Measurements from ENCODE around the gene SLC37A3. TPM values are rescaled to one million over a fixed set of nuclear protein-coding genes. Genes with fewer than 3 reads are reported as not detected.
"Not testable (repeated sequence)": the region's sequence is repeated elsewhere in the genome, so short reads cannot be mapped to it uniquely, and the experiment has no call there.

SLC37A3 gene
- total and polyA plus RNA-seq, 5 experiments from 2014 or later: 7.3 to 38.3 (median 9.6) TPM

DNA sequence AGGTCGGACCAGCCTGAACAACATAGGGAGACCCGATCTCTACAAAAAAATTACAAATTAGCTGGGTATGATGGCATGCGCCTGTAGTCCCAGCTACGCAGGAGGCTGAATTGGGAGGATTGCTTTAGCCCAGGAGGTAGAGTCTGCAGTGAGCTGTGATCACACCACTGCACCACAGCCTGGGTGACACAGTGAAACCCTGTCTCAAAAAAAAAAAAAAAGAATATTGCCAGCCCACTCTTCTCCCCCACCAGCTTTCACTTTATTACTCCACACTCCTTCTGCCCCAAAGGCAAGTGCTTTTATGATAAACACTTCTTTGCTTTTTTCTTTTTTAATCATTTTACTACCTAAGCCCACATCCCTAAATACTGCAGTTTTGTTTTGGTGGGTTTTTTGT lies 20.3 kb upstream of the SLC37A3 start:
- H3K27me3 Mint-ChIP-seq: no peaks in the 10 kb centered on the region
- peaks cover 0 to 34% (median 14%) of the 10 kb centered on the region in 3 donors for H3K36me3 Mint-ChIP-seq
- peak overlapping the region in 2 of 10 donors; percentile 7 to 47 for H3K27ac Mint-ChIP-seq
- no peaks in the 10 kb centered on the region for H3K9me3 Mint-ChIP-seq
- POLR2A ChIA-PET: interaction anchor here (0.6 to 0.7 kb wide), 2 partner anchors 12 to 14 kb away, joined by 3 to 6 read pairs; no protein-coding TSS in a partner anchor
- ATAC-seq (no peak), DNase-seq (no peak)
- H3K4me3 Mint-ChIP-seq: no peak overlapping the region
- peaks cover 8 to 13% (median 8%) of the 10 kb centered on the region in 4 donors for H3K4me1 Mint-ChIP-seq

DNA sequence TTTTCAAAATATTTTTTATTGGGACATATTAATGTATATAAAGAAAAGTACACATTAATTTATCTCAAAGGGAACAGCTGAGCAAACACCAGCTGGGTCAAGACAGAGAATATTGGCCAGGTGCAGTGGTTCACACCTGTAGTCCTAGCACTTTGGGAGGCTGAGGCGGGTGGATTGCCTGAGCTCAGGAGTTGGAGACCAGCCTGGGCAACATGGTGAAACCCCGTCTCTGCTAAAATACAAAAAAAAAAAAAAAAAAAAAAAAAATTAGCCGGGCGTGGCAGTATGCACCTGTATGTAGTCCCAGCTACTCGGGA lies 19.8 kb upstream of the SLC37A3 start:
- H3K4me1 Mint-ChIP-seq: peaks cover 8 to 13% (median 8%) of the 10 kb centered on the region in 4 donors
- not testable (repeated sequence) for ATAC-seq, DNase-seq, H3K4me3 Mint-ChIP-seq, H3K27me3 Mint-ChIP-seq, H3K9me3 Mint-ChIP-seq
- POLR2A ChIA-PET: interaction anchor here (0.6 to 1.4 kb wide), 3 partner anchors 11 to 60 kb away, joined by 3 to 6 read pairs (median 6); no protein-coding TSS in a partner anchor
- peaks cover 0 to 37% (median 15%) of the 10 kb centered on the region in 3 donors for H3K36me3 Mint-ChIP-seq
- peak overlapping the region in 5 of 10 donors; percentile 43 to 81 (median 51) for H3K27ac Mint-ChIP-seq

DNA sequence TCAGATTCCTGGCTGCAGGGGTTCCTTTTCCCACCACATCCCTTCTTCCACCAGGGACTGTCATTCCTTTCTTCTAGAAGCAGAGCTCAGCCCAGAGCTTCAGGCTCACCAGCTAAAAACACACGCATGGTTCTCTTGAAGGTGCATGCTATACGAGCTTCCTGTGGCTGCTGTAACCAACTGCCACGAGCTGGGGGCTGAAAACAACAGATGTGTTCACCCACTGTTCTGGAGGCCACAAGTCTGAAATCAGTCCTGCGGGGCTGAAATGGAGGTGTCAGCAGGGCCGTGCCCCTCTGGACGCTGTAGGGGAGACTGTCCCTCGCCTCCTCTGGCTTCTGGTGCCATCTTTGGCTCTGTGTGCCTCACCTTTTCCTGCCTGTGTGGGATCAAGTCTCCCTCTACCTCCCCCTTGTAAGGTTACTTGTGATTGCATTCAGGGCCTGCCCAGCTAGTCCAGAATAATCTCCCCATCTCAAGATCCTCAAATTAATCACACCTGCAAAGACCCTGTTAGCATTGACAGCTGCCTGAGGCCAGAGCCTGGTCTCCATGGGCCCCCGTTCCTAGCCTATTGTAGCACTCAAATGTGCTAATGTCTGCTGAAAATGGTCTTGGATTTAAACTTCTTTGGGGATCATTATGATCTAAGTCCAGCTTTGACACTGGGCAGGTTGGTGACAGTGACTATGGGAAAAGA lies 19.3 kb upstream of the SLC37A3 start:
- peak in 2 of 10 donors; percentile 18 to 27 for DNase-seq
- H3K27me3 Mint-ChIP-seq: no peaks in the 10 kb centered on the region
- peak overlapping the region in 8 of 10 donors; percentile 15 to 87 (median 50) for H3K27ac Mint-ChIP-seq
- ATAC-seq: peak; percentile 42 to 70
- peaks cover 8 to 13% (median 8%) of the 10 kb centered on the region in 4 donors for H3K4me1 Mint-ChIP-seq
- peaks cover 0 to 39% (median 16%) of the 10 kb centered on the region in 3 donors for H3K36me3 Mint-ChIP-seq
- H3K4me3 Mint-ChIP-seq: peak overlapping the region in 2 of 10 donors; percentile 26 to 56
- H3K9me3 Mint-ChIP-seq: no peaks in the 10 kb centered on the region
- POLR2A ChIA-PET: interaction anchor here (0.6 to 1.4 kb wide), 3 partner anchors 12 to 60 kb away, joined by 3 to 6 read pairs (median 3); no protein-coding TSS in a partner anchor

DNA sequence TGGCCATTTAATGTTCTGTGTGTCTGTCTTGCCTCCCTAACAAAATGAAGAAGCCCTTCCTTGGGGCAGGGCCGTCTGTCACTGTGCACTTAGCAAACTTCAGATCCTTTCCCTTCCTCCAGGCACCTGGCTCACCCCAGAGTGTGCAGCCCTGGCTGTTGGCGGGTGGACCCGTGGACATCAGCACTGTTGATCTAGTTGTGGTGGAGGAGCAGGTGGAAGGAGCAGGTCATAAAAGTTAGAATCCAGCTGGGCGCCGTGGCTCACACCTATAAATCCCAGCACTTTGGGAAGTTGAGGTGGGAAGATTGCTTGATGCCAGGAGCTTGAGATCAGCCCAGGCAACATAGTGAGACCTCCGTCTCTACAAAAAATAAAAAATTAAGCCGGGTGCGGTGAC lies 18.2 kb upstream of the SLC37A3 start:
- POLR2A ChIA-PET: interaction anchor here (0.7 to 1.4 kb wide), 3 partner anchors 11 to 328 kb away, joined by 3 to 6 read pairs (median 3); no protein-coding TSS in a partner anchor
- Mint-ChIP-seq H3K36me3 (peaks cover 0 to 43% (median 18%) of the 10 kb centered on the region in 3 donors), H3K9me3 (no peaks in the 10 kb centered on the region), H3K4me1 (peaks cover 8 to 13% (median 8%) of the 10 kb centered on the region in 4 donors), H3K27me3 (no peaks in the 10 kb centered on the region), H3K4me3 (no peak overlapping the region), H3K27ac (peak overlapping the region in 2 of 10 donors; percentile 39)
- DNase-seq (no peak), ATAC-seq (no peak)

DNA sequence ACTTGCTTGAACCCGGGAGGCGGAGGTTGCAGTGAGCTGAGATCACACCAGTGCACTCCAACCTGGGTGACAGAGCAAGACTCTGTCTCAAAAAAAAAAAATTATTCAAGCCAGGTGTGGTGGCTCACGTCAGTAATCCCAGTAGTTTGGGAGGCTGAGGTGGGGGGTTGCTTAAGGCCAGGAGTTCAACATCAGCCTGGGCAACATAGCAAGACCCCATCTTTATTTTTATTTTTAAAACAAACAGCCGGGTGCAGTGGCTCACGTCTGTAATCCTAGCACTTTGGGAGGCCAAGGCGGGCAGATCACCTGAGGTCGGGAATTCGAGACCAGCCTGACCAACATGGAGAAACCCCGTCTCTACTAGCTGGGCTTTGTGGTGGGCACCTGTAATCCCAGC lies 17.5 kb upstream of the SLC37A3 start:
- Mint-ChIP-seq H3K27ac (peak overlapping the region in 1 of 10 donors; percentile 11), H3K4me1 (peaks cover 8 to 13% (median 8%) of the 10 kb centered on the region in 4 donors), H3K36me3 (peaks cover 0 to 51% (median 20%) of the 10 kb centered on the region in 3 donors)
- H3K9me3 Mint-ChIP-seq, H3K4me3 Mint-ChIP-seq, POLR2A ChIA-PET, ATAC-seq, H3K27me3 Mint-ChIP-seq, DNase-seq: not testable (repeated sequence)

DNA sequence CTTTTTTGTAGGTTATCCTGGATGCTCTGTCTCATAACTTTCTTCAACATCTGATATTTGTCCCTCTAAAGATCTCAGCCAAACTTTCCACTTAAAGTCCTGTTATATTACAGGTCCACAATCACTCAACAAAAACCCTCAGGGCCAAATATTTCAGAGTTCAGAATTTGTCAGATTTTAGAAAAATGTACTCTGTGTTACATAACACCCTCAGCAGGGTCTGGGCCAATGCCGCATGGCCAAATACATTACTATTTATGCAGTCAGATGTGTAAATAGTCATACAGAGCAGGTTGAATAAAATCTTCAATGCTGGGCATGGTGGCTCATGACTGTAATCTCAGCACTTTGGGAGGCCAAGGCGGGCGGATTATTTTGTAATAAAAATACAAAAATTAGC lies 17.0 kb upstream of the SLC37A3 start:
- H3K36me3 Mint-ChIP-seq: peaks cover 0 to 52% (median 22%) of the 10 kb centered on the region in 3 donors
- no peak overlapping the region for H3K27ac Mint-ChIP-seq
- H3K4me1 Mint-ChIP-seq: peaks cover 8 to 13% (median 8%) of the 10 kb centered on the region in 4 donors
- H3K9me3 Mint-ChIP-seq: no peaks in the 10 kb centered on the region
- POLR2A ChIA-PET: no interaction called here
- H3K27me3 Mint-ChIP-seq: no peaks in the 10 kb centered on the region
- ATAC-seq (no peak), DNase-seq (no peak)
- no peak overlapping the region for H3K4me3 Mint-ChIP-seq

DNA sequence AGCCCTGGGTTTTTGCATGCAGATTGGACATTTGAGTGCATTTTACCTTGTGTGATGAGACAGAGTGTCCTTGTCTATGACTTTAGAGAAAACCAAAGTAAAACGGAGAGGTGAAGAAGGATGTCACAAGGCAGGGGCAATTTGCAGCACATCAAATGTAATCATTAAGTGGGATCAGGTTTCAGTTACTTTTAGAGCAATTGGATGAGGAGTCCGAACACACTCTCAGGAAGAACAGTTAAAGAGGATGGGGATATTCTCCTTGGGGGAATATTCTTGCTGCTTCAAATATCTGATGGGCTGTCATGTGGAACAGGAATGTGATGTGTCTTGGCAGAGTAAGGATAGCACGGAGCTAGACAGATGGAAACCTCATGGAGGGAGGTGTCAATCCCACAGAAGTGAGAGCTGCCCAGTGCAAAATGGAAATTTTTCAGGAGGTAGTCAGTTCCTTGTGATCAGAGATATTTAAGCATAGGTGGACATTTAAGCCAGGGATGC lies 6.3 kb upstream of the SLC37A3 start:
- H3K4me1 Mint-ChIP-seq: peaks cover 11 to 29% (median 20%) of the 10 kb centered on the region in 4 donors

DNA sequence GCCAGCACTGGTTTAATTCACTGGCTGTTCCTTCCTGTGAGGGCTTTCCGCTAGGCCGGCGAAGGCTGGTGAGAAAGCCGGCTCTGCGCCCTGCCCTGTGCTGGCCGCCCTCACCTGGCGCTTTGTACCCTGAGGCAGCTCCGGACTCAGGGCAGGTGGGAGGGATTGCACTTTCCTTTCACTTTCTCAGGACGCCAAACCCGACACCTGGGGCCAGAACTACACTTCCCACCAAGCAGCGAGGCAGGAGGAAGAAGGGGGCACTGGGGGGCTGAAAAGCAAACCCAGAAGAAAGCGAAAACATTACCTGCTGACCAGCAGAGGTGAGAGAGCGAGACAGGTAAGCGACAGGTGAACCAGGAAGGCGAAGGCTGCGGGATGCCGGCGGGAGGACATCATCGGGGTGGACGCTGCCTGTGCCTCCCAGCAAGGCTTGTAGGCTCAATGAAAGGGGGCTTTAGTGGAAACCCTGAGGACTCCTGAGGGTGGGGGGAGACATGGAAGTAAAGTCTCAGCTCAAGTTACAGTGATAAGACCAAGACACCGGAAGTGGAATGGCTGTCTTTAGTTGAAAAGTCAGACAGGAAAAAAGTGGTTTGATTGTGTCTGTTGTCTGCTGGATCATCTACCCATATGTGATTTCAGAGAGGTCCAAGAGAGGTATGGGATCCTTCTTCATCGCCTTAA lies 5.7 kb upstream of the SLC37A3 start, which contains the start of gene RAB19:
Gene RAB19 (plus strand): TSS at position 181 of the 687 bp plus-strand sequence. CDS start 3,589 bp downstream, outside the sequence.
- Mint-ChIP-seq H3K36me3 (peaks cover 0 to 16% (median 15%) of the 10 kb centered on the region in 3 donors), H3K4me1 (peaks cover 11 to 29% (median 21%) of the 10 kb centered on the region in 4 donors), H3K4me3 (peak within 1 kb of the TSS; percentile 91 to 99 (median 98)), H3K27ac (peak within 1 kb of the TSS; percentile 93 to 98 (median 96)), H3K27me3 (no peaks in the 10 kb centered on the region), H3K9me3 (no peaks in the 10 kb centered on the region)
- POLR2A ChIA-PET: interaction anchor here (0.6 to 1.6 kb wide), 5 partner anchors 13 to 75 kb away, joined by 3 to 8 read pairs (median 3); no protein-coding TSS in a partner anchor
- DNase-seq (peak; percentile 25 to 75 (median 47)), ATAC-seq (peak; percentile 91 to 95)

More for the DNA sequence above, 6.3 kb upstream of the SLC37A3 start:
- Mint-ChIP-seq H3K27me3 (no peaks in the 10 kb centered on the region), H3K9me3 (no peaks in the 10 kb centered on the region), H3K36me3 (peaks cover 0 to 20% (median 16%) of the 10 kb centered on the region in 3 donors), H3K4me3 (peak overlapping the region; percentile 91 to 99 (median 98)), H3K27ac (peak overlapping the region; percentile 93 to 98 (median 96))
- DNase-seq (no peak), ATAC-seq (peak in 1 of 2 donors; percentile 4)
- POLR2A ChIA-PET: interaction anchor here (0.7 to 1.6 kb wide), 4 partner anchors 13 to 74 kb away, joined by 3 to 8 read pairs (median 3); no protein-coding TSS in a partner anchor

DNA sequence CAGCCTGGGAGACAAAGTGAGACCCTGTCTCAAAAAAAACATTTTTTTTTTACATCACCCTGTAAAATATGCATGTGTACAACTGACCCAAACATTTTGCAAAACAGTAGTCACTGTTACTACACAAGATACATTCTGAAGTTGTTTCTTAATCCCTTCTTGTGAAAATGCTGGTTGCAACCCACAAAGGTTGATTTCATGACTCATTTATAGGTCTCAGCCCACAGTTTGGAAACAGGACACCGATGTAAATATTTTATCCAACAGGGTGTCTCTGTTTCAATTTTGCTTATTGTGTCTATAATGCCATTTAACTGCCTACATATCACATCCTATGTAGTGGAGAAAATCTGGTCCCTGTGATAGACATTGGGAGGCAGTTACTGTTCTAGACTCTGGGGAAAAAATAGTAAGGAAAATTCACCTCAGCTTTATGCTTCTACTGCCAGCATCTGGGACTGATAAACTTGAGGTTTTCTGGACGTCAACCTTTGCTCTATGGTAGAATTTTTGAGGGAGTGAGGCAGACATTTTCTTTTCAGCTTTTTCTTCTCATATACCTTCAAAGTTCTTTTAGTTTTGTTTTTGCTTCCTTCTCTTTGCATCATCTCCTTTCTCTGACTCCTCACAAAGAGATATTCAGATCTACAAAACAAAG lies 4.0 kb upstream of the SLC37A3 start:
- H3K36me3 Mint-ChIP-seq: peaks cover 0 to 4% (median 3%) of the 10 kb centered on the region in 3 donors
- peak overlapping the region in 7 of 10 donors; percentile 19 to 56 (median 44) for H3K4me3 Mint-ChIP-seq
- no peak for ATAC-seq
- POLR2A ChIA-PET: no interaction called here
- H3K4me1 Mint-ChIP-seq: peaks cover 16 to 33% (median 31%) of the 10 kb centered on the region in 4 donors
- H3K9me3 Mint-ChIP-seq: no peaks in the 10 kb centered on the region
- DNase-seq: no peak
- H3K27ac Mint-ChIP-seq: peak overlapping the region in 8 of 10 donors; percentile 37 to 97 (median 68)
- no peaks in the 10 kb centered on the region for H3K27me3 Mint-ChIP-seq

DNA sequence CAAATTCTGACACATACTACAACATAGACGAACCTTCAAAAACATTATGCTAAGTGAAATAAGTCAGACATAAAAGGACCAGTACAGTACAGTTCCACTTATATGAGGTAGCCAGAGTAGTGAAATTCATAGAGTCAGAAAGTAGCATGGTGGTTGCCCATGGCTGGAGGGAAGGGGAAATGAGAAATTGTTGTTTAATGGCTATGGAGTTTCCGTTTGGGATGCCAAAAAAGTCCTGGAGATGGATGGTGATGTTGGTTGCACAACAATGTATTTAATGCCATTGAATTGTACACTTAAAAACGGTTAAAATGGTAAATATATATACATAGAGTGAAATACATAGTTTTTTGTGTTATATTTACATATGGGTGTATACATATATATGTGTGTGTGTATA lies 2.1 kb upstream of the SLC37A3 start:
- POLR2A ChIA-PET: no interaction called here
- ATAC-seq (no peak), DNase-seq (no peak)
- Mint-ChIP-seq H3K36me3 (no peaks in the 10 kb centered on the region), H3K27me3 (no peaks in the 10 kb centered on the region), H3K9me3 (no peaks in the 10 kb centered on the region), H3K27ac (no peak overlapping the region), H3K4me1 (peaks cover 21 to 45% (median 42%) of the 10 kb centered on the region in 4 donors), H3K4me3 (no peak overlapping the region)

DNA sequence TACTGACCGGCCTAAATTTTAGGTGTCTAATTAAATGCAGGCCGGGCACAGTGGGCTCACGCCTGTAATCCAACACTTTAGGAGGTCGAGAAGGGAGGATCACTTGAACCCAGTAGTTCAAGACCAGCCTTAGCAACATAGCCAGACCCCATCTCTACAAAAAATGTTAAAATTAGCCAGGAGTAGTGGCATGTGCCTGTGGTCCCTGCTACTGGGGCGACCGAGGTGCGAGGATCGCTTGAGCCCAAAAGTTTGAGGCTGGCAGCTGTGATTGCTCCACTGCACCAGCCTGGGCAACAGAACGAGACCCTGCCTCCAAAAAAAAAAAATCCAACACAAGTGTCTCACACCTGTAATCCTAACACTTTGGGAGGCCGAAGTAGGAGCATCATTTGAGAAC lies 491 bp upstream of the SLC37A3 start:
- ATAC-seq (no peak), DNase-seq (no peak)
- Mint-ChIP-seq H3K36me3 (no peaks in the 10 kb centered on the region), H3K27ac (peak overlapping the region in 5 of 10 donors; percentile 81 to 88 (median 82)), H3K4me1 (peaks cover 10 to 37% (median 31%) of the 10 kb centered on the region in 4 donors), H3K27me3 (no peaks in the 10 kb centered on the region), H3K4me3 (peak overlapping the region; percentile 80 to 92 (median 90)), H3K9me3 (no peaks in the 10 kb centered on the region)
- POLR2A ChIA-PET: interaction anchor here (0.6 to 1.4 kb wide), 5 partner anchors 9 to 169 kb away, joined by 3 to 5 read pairs (median 4); no protein-coding TSS in a partner anchor
